ENCODE data around the gene TBXA2R. TPM values are rescaled to one million over a fixed set of nuclear protein-coding genes. Genes with fewer than 3 reads are reported as not detected.
"Not testable (repeated sequence)": the region's sequence is repeated elsewhere in the genome, so short reads cannot be mapped to it uniquely, and the experiment has no call there.

Gene TBXA2R
- total RNA-seq, 1 donor from 2014 or later = 1.9 TPM

DNA sequence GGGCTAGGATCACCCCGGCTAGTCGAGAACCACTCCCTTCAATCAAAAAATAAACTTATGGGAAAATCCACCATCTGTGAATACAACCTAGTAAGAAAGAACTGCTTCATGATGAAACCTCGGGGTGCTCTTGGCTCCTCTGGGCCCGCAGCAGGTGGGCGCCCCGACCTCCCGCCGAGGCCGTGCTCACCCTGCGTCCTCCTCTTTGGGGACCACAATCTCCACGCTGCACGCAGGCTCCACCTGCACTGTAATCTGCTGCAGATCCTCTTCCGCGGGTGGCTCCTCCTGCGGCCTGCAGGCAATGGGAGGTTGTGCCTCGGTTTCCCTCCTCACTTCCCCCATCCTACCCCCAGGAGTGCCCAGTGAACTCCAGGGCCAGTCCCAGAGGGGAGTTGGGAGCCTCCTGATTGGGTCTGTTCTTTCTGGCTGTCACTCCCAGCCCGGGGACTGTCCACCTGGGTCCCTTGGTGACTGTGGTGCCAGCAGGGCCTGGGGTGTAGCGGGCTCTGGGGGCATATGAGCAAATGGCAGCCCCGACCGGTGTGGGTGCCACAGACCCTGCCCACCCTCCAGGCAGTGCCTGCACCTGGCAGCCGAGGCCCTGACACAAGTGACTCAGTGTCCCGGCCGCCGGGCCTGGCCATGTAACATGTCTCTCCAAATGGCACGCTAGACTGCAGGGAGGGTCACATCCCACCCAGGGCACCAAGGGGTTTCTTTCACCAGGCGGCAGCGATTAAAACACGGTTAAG lies 35.0 kb upstream of the TBXA2R start:
- DNase-seq (ENCODE audit: extremely low read depth, low read depth, low spot score) = no peak

GRCh38 chr19:3639479-3639878 lies 32.8 kb upstream of the TBXA2R start:
- no peak for DNase-seq (ENCODE audit: extremely low read depth, low read depth, low spot score)

GRCh38 chr19:3638208-3639193 lies 31.8 kb upstream of the TBXA2R start:
- no peak for DNase-seq (ENCODE audit: extremely low read depth, low read depth, low spot score)

- DNase-seq (ENCODE audit: extremely low read depth, low read depth, low spot score) = no peak
These were observed 30.9 kb upstream of the TBXA2R start for GRCh38 chr19:3637621-3638020.

DNA sequence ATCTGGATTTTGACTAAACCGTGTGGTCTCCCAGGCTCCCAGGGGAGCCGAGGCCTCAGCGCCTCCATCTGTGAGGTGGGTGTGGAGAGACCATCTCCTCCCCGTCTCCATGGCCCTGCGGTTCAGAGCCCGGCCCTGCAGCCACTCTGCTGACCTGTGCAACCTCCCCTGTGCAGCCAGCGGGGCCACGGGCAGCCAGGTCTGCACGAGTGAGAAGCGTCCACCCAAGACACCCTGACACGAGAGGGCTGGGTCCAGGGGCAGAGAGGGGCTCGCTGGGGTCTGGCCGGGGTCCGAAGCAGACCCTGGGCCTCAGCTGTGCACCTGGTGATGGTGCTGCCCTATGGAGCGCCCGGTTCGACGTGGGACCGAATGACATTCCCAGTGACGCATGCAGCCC lies 30.3 kb upstream of the TBXA2R start:
- no peak for DNase-seq (ENCODE audit: extremely low read depth, low read depth, low spot score)

GRCh38 chr19:3636506-3636905 lies 29.8 kb upstream of the TBXA2R start:
- DNase-seq (ENCODE audit: extremely low read depth, low read depth, low spot score) = no peak

GRCh38 chr19:3634496-3635045 lies 27.9 kb upstream of the TBXA2R start:
- no peak for DNase-seq (ENCODE audit: extremely low read depth, low read depth, low spot score)

DNA sequence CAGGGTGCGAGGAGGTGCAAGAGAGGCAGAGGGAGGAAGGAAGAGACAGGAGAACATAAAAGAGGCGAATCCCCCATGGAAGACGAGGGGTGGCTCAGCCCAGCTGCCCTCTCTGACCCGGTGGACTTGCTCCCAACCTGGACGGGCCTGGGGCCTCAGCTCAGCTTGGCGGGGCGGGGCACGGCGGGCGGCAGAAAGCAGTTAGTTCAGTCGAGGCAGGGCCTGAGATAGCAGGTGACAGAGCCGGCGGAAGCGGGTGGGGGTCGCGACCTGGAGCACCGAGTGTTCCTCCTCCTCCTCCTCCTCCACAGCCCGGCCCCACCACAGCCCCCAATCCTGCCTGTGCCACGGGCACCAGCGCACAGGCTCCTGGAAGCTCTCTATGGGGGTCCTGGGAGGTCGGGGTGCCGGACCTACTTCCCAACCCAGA lies 26.9 kb upstream of the TBXA2R start:
- DNase-seq (ENCODE audit: extremely low read depth, low read depth, low spot score) = no peak

- DNase-seq (ENCODE audit: extremely low read depth, low read depth, low spot score) = no peak
These were observed 26.3 kb upstream of the TBXA2R start for GRCh38 chr19:3632739-3633558.

GRCh38 chr19:3632098-3632497 lies 25.4 kb upstream of the TBXA2R start:
- no peak for DNase-seq (ENCODE audit: extremely low read depth, low read depth, low spot score)

DNA sequence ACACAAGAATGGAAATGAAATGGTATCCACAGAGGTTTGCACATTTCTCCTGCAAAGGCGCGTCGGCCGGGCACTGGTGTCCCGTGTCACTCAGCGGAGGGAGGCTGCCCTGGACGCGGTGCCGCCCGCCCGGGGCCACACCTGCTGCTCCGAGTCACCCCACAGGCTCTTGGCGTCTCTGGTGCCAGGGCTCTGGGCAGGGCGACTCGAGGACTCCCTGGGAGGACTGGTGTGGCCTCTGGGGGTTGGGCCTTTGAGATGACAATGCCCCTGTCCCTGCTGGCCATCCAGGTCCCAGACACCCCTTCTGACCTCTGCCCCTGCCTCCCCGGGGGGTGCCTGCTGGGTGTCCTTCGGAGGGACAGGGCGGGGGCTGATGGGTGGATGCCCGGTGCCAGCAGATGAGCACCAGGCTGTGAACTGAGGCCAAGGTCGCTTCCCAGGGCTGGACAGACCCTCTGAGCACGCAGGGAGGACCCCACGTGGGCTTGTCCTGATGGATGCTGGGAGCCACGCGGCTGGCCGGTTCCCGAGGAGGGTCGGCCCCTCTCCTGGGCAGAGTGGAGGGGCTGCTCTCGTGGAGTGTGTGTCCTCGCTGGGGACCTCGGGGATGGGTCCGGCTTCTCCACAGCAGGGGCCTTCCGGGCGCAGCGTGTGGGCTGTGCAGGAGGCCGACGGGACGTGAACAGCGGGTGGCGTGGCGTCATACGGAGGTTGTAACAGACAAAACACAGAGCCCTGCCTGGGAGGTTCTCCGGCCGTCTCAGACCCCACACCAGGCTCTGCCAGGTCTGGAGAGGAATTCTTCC lies 24.6 kb upstream of the TBXA2R start:
- no peak for DNase-seq (ENCODE audit: extremely low read depth, low read depth, low spot score)

DNA sequence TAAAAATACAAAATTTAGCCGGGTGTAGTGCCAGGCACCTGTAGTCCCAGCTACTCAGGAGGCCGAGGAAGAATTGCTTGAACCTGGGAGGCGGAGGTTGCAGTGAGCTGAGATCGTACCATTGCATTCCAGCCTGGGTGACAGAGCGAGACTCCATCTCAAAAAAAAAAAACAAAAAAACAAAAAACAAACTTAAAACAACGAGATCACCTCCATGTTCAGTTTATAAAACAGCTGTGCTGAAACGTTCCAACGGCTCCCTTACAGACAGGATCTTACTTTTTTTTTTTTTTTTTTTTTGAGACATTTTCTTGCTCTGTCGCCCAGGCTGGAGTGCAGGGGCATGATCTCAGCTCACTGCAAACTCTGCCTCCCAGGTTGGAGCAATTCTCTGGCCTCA lies 22.1 kb upstream of the TBXA2R start:
- DNase-seq (ENCODE audit: extremely low read depth, low read depth, low spot score) = not testable (repeated sequence)

DNA sequence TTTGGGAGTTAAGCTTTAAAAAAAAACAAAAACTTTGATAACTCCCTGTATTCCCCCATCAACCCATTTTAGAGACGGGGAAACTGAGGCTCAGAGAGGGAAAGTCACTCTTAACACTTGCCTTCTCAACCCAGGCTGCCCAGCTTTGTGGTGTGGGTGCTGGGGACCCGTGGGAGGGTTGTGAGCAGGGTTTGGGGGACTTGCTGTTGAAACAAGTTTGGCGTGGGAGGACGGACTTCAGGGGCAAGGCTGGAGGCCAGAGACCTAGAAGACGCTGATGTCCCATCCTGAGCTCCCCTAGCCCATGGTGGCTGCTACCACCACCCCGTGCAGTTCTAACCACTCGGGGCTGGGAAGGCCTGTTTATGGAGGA lies 20.7 kb upstream of the TBXA2R start:
- no peak for DNase-seq (ENCODE audit: extremely low read depth, low read depth, low spot score)

DNA sequence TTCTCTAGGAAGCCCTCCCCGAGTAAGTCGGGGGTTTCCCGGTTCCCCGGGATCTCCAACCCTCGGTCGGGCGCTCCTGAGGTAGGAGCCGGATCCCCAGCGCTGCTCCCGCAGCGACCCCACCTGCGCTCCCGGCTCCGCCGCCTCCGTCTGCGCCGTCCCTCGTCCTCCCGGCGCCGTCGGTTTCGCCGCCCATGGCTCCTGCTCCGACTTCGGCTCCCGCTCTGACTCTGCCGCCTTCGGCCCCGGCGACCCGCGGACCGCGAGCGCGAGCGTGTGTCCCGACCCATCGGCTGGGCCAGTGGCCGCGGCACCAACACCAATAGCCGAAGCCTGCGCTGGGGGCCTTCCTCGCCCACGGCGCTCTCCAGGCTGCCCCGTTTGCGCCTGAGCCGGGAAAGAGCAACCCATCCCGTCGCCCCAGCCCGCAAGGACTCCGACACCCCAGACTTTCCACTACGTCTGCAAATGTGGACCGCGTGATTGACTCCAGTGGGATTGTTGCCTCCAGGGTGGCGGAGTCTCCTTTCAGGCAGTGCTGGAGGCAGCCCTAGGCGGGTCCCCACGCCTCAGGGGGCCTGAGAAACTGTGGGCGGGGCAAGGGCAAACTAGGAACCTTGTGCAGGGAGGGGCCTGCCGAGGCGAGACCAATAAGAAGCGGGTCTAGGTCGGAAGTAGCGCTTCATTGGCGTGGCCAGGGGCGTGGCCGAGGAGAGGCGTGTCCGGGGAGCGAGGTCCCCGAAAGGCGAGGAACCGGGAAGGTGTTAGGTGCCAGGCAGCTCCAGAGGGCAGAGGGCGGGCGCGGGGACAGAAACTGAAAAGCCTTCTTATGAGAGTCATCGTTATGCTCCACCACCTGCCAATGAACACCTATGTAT lies 20.0 kb upstream of the TBXA2R start, which contains the start of gene CACTIN:
Gene CACTIN, minus strand, starts transcription at position 318 of the 878 bp plus-strand sequence. Its CDS starts 28 bp downstream, at position 290.
- peak; percentile 68 for DNase-seq (ENCODE audit: extremely low read depth, low read depth, low spot score)

- DNase-seq (ENCODE audit: extremely low read depth, low read depth, low spot score) = no peak
These were observed 19.4 kb upstream of the TBXA2R start for GRCh38 chr19:3625996-3626472.

GRCh38 chr19:3623716-3624115 lies 17.0 kb upstream of the TBXA2R start:
- DNase-seq (ENCODE audit: extremely low read depth, low read depth, low spot score) = no peak

DNA sequence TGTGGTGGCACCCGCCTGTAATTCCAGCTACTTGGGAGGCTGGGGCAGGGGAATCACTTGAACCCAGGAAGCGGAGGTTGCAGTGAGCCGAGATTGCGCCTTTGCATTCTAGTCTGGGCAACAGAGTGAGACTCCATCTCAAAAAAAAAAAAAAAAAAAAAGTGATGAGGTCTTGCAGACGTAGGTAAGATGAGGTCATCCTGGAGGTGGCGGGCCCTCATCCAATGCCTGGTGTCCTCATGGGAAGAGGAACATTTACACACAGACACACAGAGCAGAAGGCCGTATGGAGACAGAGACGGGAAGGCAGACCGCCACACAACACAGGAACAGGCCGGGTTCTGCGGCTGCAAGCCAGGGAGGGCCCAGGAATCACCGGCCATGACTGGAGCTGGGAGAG lies 15.5 kb upstream of the TBXA2R start:
- no peak for DNase-seq (ENCODE audit: extremely low read depth, low read depth, low spot score)

- DNase-seq (ENCODE audit: extremely low read depth, low read depth, low spot score) = no peak
These were observed 15.0 kb upstream of the TBXA2R start for GRCh38 chr19:3621689-3622088.

All from glomerular endothelial cell (primary cell).